Measurements from ENCODE around the gene METTL24. TPM values are rescaled to one million over a fixed set of nuclear protein-coding genes. Genes with fewer than 3 reads are reported as not detected.

Gene METTL24
- total and polyA plus RNA-seq, 10 of the 15 experiments (the other 5 are each of a cell fraction or from before 2014, with no cell fraction given) = 0.20 TPM; not detected in 9

GRCh38 chr6:110319843-110320242, 38.3 kb downstream of the METTL24 start:
- 21% methylated on average over 2 of the region's 2 CpGs for WGBS (ENCODE audit: insufficient coverage, insufficient replicate concordance, low lambda C conversion rate, missing lambda C conversion rate)
- ATAC-seq (no peak), FAIRE-seq (no peak), DNase-seq (ENCODE audit: low read depth, low spot score) (no peak)
- intact Hi-C loops (cut with micrococcal nuclease; ENCODE audit: unreplicated experiment) (no loop called here), in situ Hi-C loops (cut with MboI) (no loop called here)
- H3K9me3 ChIP-seq (replicated peaks; ENCODE audit: control insufficient read depth, insufficient read depth, low read length) = no peaks in the 10 kb centered on the region
- H3K9ac ChIP-seq (ENCODE audit: control insufficient read depth, insufficient read depth, low read length) = no peak overlapping the region
- RAD21 ChIA-PET (ENCODE audit: unreplicated experiment) = no interaction called here
- H3K27me3 ChIP-seq (replicated peaks in 1 of 2; ENCODE audit: control insufficient read depth in 2 of 2, insufficient read depth in 2 of 2, low read length in 1 of 2) = no peaks in the 10 kb centered on the region
- no peaks in the 10 kb centered on the region for H3K36me3 ChIP-seq (ENCODE audit: control insufficient read depth in 2 of 2, insufficient read depth in 2 of 2, low read length in 1 of 2)
- H3K4me3 ChIP-seq = no peak overlapping the region
- SMC1A ChIA-PET (ENCODE audit: uncharacterized antibody, unreplicated experiment) = no interaction called here
- POLR2A ChIA-PET = no interaction called here
- CTCF ChIA-PET = no interaction called here
- H4K20me1 ChIP-seq (ENCODE audit: control insufficient read depth, insufficient read depth) = no peaks in the 10 kb centered on the region
- H3K4me1 ChIP-seq (ENCODE audit: control insufficient read depth, insufficient read depth, low read length) = no peaks in the 10 kb centered on the region
- no peak for TF ChIP-seq DPF2 (IDR thresholded peaks at IDR 0.05)
- TF ChIP-seq IKZF2 (IDR thresholded peaks at IDR 0.05) = no peak
- TF ChIP-seq ZBED1 (IDR thresholded peaks at IDR 0.05; ENCODE audit: borderline replicate concordance) = no peak
- no peak for TF ChIP-seq STAT3 (IDR thresholded peaks at IDR 0.05; ENCODE audit: low read depth, low read length)
- TF ChIP-seq EP300 (IDR thresholded peaks at IDR 0.05; ENCODE audit: borderline replicate concordance in 1 of 2, control insufficient read depth in 1 of 2, low read depth in 2 of 2, low read length in 2 of 2) = no peak
- TF ChIP-seq ASH2L (IDR thresholded peaks at IDR 0.05; ENCODE audit: borderline replicate concordance, low read depth) = no peak
- TF ChIP-seq ZNF384 (IDR thresholded peaks at IDR 0.05; ENCODE audit: borderline replicate concordance, low read depth, low read length) = no peak
- no peak for TF ChIP-seq E2F4 (IDR thresholded peaks at IDR 0.05; ENCODE audit: low read depth, low read length)
- no peak for TF ChIP-seq CEBPZ (IDR thresholded peaks at IDR 0.05; ENCODE audit: low read depth, low read length)
- no peak for TF ChIP-seq POLR2A (IDR thresholded peaks at IDR 0.05; ENCODE audit: low read depth, low read length)
- TF ChIP-seq MAX (IDR thresholded peaks at IDR 0.05; ENCODE audit: low read depth, low read length) = no peak
- no peak for TF ChIP-seq ZBTB4 (CRISPR knock-in tag; IDR thresholded peaks at IDR 0.05)
- no peak for TF ChIP-seq HDAC2 (IDR thresholded peaks at IDR 0.05)
- H3K27ac ChIP-seq (ENCODE audit: control insufficient read depth, insufficient read depth) = no peak overlapping the region
- BruUV-seq (replicated peaks) = no TSS peak
- no peaks in the 10 kb centered on the region for H3K79me2 ChIP-seq (ENCODE audit: control insufficient read depth, insufficient read depth, low read length)
- no peak overlapping the region for H2AFZ ChIP-seq (ENCODE audit: control insufficient read depth, low read depth, low read length)
- no peak overlapping the region for H3K4me2 ChIP-seq (ENCODE audit: control insufficient read depth, insufficient read depth)

All from GM12878 (cell line).